H1 (cell line): ENCODE results near the gene CABP2. TPM values are rescaled to one million over a fixed set of nuclear protein-coding genes. Genes with fewer than 3 reads are reported as not detected.

ENCODE experiments used
- EGR1 ChIP-seq: IDR thresholded peaks from 2 replicates; pipeline ENCODE4 v1.6.1; 2011; ENCODE audit warnings: low read depth, low read length, borderline replicate concordance
- KDM1A ChIP-seq: fragments of 200-600, 300-600 bp; sonication (generic); IDR thresholded peaks from 2 replicates; pipeline ENCODE4 v1.7.1; 2016; ENCODE audit warnings: mild to moderate bottlenecking, low read length, borderline replicate concordance
- SIN3A ChIP-seq, 2 experiments: IDR thresholded peaks in 1 of 2; conservative IDR thresholded peaks in 1 of 2; 2 replicates each; pipeline ENCODE4 v1.6.1; 2011 to 2012; ENCODE audit warnings: low read length in 2 of 2, improper control_type of control experiment in 1 of 2, low read depth in 1 of 2, mild to moderate bottlenecking in 1 of 2
- TBP ChIP-seq: IDR thresholded peaks from 2 replicates; pipeline ENCODE4 v1.6.1; 2011; ENCODE audit warnings: low read depth, low read length, improper control_type of control experiment
- polyA plus RNA-seq, 7 experiments: library from polyadenylated mRNA; depleted of rRNA in 3 of 7; stranded (reverse) in 5 of 7; unstranded in 2 of 7; fragments of >200 nt in 5 of 7; fragments of 200-250 nt in 2 of 7; gene quantifications; 1 replicate in 5 of 7; 2 replicates in 1 of 7; 4 replicates in 1 of 7; pipeline versions ENCODE4 v1.2.1 to v1.2.3, GENCODE V29; 2011 to 2013; ENCODE audit warnings: missing spikeins in 2 of 7, mixed read lengths in 2 of 7
- total RNA-seq: library from RNA; stranded (reverse); fragmentation: NEBNext Ultra II Directional; extraction: Animal tissue kit (Norgen Biotek cat#: 25700); gene quantifications from 2 replicates; pipeline ENCODE4 v1.2.1, GENCODE V29; 2021
- TF ChIP-seq, protein P1 (sequence below): fragments of 300-600 bp; sonication (generic); IDR thresholded peaks from 2 replicates; pipeline ENCODE4 v1.7.1; 2012; ENCODE audit warnings: low read length, moderate library complexity, mild to moderate bottlenecking, inconsistent platforms; ENCODE audit not compliant: insufficient replicate concordance

Gene CABP2
- total and polyA plus RNA-seq, 2 of the 8 experiments (the other 6 are each of a cell fraction or from before 2014, with no cell fraction given): not detected

DNA sequence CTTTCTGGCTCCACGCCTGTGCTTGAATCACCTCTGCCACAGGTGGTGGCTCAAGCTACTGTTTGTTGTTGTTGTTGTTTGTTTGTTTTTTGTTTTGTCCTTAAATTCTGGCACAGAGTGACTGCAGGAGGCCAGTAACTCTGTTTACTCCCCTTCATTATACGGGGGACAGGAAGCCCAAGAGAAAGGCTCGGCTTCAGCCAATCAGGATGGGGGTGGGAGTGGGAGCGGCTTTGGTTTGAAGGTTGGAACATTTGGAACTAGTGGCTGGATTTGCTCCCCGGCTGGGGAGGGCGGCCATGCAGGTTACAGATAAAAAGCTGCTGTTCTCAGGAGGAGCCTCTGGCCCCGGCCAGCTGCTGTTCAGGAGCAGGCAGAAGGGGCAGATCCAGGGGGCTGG is 19.7 kb upstream of the CABP2 start (continued):
- TF ChIP-seq, protein P1, sequence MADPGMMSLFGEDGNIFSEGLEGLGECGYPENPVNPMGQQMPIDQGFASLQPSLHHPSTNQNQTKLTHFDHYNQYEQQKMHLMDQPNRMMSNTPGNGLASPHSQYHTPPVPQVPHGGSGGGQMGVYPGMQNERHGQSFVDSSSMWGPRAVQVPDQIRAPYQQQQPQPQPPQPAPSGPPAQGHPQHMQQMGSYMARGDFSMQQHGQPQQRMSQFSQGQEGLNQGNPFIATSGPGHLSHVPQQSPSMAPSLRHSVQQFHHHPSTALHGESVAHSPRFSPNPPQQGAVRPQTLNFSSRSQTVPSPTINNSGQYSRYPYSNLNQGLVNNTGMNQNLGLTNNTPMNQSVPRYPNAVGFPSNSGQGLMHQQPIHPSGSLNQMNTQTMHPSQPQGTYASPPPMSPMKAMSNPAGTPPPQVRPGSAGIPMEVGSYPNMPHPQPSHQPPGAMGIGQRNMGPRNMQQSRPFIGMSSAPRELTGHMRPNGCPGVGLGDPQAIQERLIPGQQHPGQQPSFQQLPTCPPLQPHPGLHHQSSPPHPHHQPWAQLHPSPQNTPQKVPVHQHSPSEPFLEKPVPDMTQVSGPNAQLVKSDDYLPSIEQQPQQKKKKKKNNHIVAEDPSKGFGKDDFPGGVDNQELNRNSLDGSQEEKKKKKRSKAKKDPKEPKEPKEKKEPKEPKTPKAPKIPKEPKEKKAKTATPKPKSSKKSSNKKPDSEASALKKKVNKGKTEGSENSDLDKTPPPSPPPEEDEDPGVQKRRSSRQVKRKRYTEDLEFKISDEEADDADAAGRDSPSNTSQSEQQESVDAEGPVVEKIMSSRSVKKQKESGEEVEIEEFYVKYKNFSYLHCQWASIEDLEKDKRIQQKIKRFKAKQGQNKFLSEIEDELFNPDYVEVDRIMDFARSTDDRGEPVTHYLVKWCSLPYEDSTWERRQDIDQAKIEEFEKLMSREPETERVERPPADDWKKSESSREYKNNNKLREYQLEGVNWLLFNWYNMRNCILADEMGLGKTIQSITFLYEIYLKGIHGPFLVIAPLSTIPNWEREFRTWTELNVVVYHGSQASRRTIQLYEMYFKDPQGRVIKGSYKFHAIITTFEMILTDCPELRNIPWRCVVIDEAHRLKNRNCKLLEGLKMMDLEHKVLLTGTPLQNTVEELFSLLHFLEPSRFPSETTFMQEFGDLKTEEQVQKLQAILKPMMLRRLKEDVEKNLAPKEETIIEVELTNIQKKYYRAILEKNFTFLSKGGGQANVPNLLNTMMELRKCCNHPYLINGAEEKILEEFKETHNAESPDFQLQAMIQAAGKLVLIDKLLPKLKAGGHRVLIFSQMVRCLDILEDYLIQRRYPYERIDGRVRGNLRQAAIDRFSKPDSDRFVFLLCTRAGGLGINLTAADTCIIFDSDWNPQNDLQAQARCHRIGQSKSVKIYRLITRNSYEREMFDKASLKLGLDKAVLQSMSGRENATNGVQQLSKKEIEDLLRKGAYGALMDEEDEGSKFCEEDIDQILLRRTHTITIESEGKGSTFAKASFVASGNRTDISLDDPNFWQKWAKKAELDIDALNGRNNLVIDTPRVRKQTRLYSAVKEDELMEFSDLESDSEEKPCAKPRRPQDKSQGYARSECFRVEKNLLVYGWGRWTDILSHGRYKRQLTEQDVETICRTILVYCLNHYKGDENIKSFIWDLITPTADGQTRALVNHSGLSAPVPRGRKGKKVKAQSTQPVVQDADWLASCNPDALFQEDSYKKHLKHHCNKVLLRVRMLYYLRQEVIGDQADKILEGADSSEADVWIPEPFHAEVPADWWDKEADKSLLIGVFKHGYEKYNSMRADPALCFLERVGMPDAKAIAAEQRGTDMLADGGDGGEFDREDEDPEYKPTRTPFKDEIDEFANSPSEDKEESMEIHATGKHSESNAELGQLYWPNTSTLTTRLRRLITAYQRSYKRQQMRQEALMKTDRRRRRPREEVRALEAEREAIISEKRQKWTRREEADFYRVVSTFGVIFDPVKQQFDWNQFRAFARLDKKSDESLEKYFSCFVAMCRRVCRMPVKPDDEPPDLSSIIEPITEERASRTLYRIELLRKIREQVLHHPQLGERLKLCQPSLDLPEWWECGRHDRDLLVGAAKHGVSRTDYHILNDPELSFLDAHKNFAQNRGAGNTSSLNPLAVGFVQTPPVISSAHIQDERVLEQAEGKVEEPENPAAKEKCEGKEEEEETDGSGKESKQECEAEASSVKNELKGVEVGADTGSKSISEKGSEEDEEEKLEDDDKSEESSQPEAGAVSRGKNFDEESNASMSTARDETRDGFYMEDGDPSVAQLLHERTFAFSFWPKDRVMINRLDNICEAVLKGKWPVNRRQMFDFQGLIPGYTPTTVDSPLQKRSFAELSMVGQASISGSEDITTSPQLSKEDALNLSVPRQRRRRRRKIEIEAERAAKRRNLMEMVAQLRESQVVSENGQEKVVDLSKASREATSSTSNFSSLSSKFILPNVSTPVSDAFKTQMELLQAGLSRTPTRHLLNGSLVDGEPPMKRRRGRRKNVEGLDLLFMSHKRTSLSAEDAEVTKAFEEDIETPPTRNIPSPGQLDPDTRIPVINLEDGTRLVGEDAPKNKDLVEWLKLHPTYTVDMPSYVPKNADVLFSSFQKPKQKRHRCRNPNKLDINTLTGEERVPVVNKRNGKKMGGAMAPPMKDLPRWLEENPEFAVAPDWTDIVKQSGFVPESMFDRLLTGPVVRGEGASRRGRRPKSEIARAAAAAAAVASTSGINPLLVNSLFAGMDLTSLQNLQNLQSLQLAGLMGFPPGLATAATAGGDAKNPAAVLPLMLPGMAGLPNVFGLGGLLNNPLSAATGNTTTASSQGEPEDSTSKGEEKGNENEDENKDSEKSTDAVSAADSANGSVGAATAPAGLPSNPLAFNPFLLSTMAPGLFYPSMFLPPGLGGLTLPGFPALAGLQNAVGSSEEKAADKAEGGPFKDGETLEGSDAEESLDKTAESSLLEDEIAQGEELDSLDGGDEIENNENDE: no peak
- TF ChIP-seq TBP: no peak
- no peak for TF ChIP-seq KDM1A
- no peak for TF ChIP-seq SIN3A (conservative IDR thresholded peaks at IDR 0.05 in 1 of 2, IDR thresholded peaks at IDR 0.05 in 1 of 2; ENCODE audit: low read depth in 1 of 2, low read length in 2 of 2)
- no peak for TF ChIP-seq EGR1
